GM12878 (cell line): ENCODE measurements around the gene MARCHF2. TPM values are rescaled to one million over a fixed set of nuclear protein-coding genes. Genes with fewer than 3 reads are reported as not detected.

Experiments
- ATAC-seq: fragments of 200-7000 bp; cut with Tn5 transposase; 3 replicates; pipeline ENCODE4 v1.9.1; 2020; ENCODE audit warnings: mild to moderate bottlenecking, moderate library complexity
- BruUV-seq: library from RNA; stranded (reverse); fragments of 400-500 nt; replicated peaks from 2 replicates; lab custom pipeline; 2021; lab: Mats Ljungman, UMichigan
- CTCF ChIA-PET: fragments of 300-600 bp; sonication (Branson Sonifier 250); formaldehyde crosslinking; extraction: SDS; loops from one replicate; lab custom pipeline; 2021; ENCODE audit warnings: inconsistent platforms; lab: Yijun Ruan, JAX
- POLR2A ChIA-PET: fragments of 350-600 bp; formaldehyde crosslinking; extraction: SDS; loops from one replicate; lab custom pipeline; 2021; ENCODE audit warnings: inconsistent platforms; lab: Charles Lee
- RAD21 ChIA-PET: fragments of 300-600 bp; sonication (Branson Sonifier 250); formaldehyde crosslinking; loops from one replicate; lab custom pipeline; 2023; ENCODE audit warnings: antibody characterized with exemption; ENCODE audit not compliant: unreplicated experiment; lab: Charles Lee
- SMC1A ChIA-PET: fragments of 300-600 bp; sonication (Branson Sonifier 250); formaldehyde crosslinking; loops from one replicate; lab custom pipeline; 2023; ENCODE audit not compliant: unreplicated experiment, uncharacterized antibody; lab: Charles Lee
- DNase-seq: peaks from one replicate; pipeline ENCODE4 v3.0.0-alpha.2; 2011; ENCODE audit warnings: low read depth, low spot score
- FAIRE-seq: peaks from 3 replicates; lab custom pipeline; 2011; peaks lifted over from hg19 to GRCh38; lab: Jason Lieb, UNC
- H2AFZ ChIP-seq: 2 replicates; pipeline ENCODE4 v1.6.0; 2011; ENCODE audit warnings: low read depth, low read length, control low read depth; ENCODE audit not compliant: control insufficient read depth
- H3K27ac ChIP-seq: 2 replicates; pipeline ENCODE4 v1.5.1; 2011; ENCODE audit warnings: control low read depth; ENCODE audit not compliant: control insufficient read depth, insufficient read depth
- H3K27me3 ChIP-seq, 2 experiments: replicated peaks in 1 of 2; 2 replicates each; pipeline versions ENCODE4 v1.6.0 to v1.6.1; 2011; ENCODE audit warnings: low read length in 1 of 2; ENCODE audit not compliant: control insufficient read depth in 2 of 2, insufficient read depth in 2 of 2
- H3K36me3 ChIP-seq, 2 experiments: 2 replicates each; pipeline ENCODE4 v1.5.1; 2011; ENCODE audit warnings: low read length in 1 of 2; ENCODE audit not compliant: control insufficient read depth in 2 of 2, insufficient read depth in 2 of 2
- H3K4me1 ChIP-seq: 2 replicates; pipeline ENCODE4 v1.6.1; 2011; ENCODE audit warnings: mild to moderate bottlenecking, low read length, moderate library complexity, mixed read lengths; ENCODE audit not compliant: control insufficient read depth, insufficient read depth
- H3K4me2 ChIP-seq: 2 replicates; pipeline ENCODE4 v1.6.0; 2011; ENCODE audit warnings: control low read depth; ENCODE audit not compliant: control insufficient read depth, insufficient read depth
- H3K4me3 ChIP-seq: fragments of 200-600 bp; sonication (generic); 2 replicates; pipeline ENCODE4 v1.5.1; 2016
- H3K79me2 ChIP-seq: 2 replicates; pipeline ENCODE4 v1.6.0; 2011; ENCODE audit warnings: low read length; ENCODE audit not compliant: control insufficient read depth, insufficient read depth
- H3K9ac ChIP-seq: 2 replicates; pipeline ENCODE4 v1.8.0; 2011; ENCODE audit warnings: low read length, control low read depth, mixed read lengths; ENCODE audit not compliant: control insufficient read depth, insufficient read depth
- H3K9me3 ChIP-seq: replicated peaks from 3 replicates; pipeline ENCODE4 v1.5.1; 2011; ENCODE audit warnings: mild to moderate bottlenecking, low read length; ENCODE audit not compliant: control insufficient read depth, insufficient read depth
- H4K20me1 ChIP-seq: 2 replicates; pipeline ENCODE4 v1.6.0; 2011; ENCODE audit not compliant: control insufficient read depth, insufficient read depth
- MEF2B ChIP-seq: fragments of 450-650 bp; IDR thresholded peaks from 2 replicates; pipeline ENCODE4 v1.6.1; 2018; ENCODE audit warnings: mild to moderate bottlenecking, moderate library complexity; ENCODE audit not compliant: partially characterized antibody, poor library complexity, severe bottlenecking
- POLR2AphosphoS5 ChIP-seq: IDR thresholded peaks from 2 replicates; pipeline ENCODE4 v1.6.1; 2011; ENCODE audit warnings: mild to moderate bottlenecking, low read length, inconsistent platforms
- RUNX3 ChIP-seq: IDR thresholded peaks from 2 replicates; pipeline ENCODE4 v1.6.1; 2012; ENCODE audit warnings: low read length, inconsistent platforms
- WGBS: methylation state at CpG from one replicate; pipeline ENCODE4 v1.1.6; 2016; ENCODE audit warnings: low lambda C conversion rate; ENCODE audit not compliant: insufficient replicate concordance, insufficient coverage; ENCODE audit errors: missing lambda C conversion rate; 5-methylcytosine and 5-hydroxymethylcytosine counted together
- in situ Hi-C: fragments of 300-500 bp; cut with MboI; formaldehyde crosslinking; loops from 9 replicates; pipeline ENCODE4 v1.14.3; 2018; ENCODE audit warnings: mixed read lengths
- intact Hi-C: fragments of 100-400 bp; cut with micrococcal nuclease; formaldehyde crosslinking; loops from one replicate; pipeline ENCODE4 v1.14.2; 2022; ENCODE audit not compliant: unreplicated experiment
- polyA plus RNA-seq, 11 experiments: library from polyadenylated mRNA; depleted of rRNA in 4 of 11; unstranded in 6 of 11; stranded (reverse) in 5 of 11; fragments of >200 nt; fragmentation: Nextera tagmentation in 4 of 11; fragmentation: Illumina TruSeq in 1 of 11; extraction: Ambion mirVana in 4 of 11; extraction: Trizol in 1 of 11; gene quantifications; 1 replicate in 1 of 11; 2 replicates in 10 of 11; pipeline versions ENCODE4 v1.2.1 to v1.2.3, GENCODE V29; 2011 to 2016; ENCODE audit warnings: inconsistent platforms in 2 of 11, missing spikeins in 2 of 11, low read depth in 1 of 11
- total RNA-seq, 4 experiments: library from RNA; depleted of rRNA in 3 of 4; stranded (reverse); fragments of >200 nt in 3 of 4; fragmentation: Illumina TruSeq in 1 of 4; extraction: Trizol in 1 of 4; gene quantifications; 2 replicates each; pipeline versions ENCODE4 v1.2.1 to v1.2.3, GENCODE V29; 2013 to 2021
- TF ChIP-seq, protein P1 (sequence below): fragments of 450-650 bp; formaldehyde crosslinking; IDR thresholded peaks from 2 replicates; pipeline ENCODE4 v1.5.0; 2022; ENCODE audit warnings: mild to moderate bottlenecking, missing genetic modification characterization

Gene MARCHF2
- total and polyA plus RNA-seq, 10 of the 15 experiments (the other 5 are each of a cell fraction or from before 2014, with no cell fraction given), result 1.6 to 30.3 (median 10.8) TPM

DNA sequence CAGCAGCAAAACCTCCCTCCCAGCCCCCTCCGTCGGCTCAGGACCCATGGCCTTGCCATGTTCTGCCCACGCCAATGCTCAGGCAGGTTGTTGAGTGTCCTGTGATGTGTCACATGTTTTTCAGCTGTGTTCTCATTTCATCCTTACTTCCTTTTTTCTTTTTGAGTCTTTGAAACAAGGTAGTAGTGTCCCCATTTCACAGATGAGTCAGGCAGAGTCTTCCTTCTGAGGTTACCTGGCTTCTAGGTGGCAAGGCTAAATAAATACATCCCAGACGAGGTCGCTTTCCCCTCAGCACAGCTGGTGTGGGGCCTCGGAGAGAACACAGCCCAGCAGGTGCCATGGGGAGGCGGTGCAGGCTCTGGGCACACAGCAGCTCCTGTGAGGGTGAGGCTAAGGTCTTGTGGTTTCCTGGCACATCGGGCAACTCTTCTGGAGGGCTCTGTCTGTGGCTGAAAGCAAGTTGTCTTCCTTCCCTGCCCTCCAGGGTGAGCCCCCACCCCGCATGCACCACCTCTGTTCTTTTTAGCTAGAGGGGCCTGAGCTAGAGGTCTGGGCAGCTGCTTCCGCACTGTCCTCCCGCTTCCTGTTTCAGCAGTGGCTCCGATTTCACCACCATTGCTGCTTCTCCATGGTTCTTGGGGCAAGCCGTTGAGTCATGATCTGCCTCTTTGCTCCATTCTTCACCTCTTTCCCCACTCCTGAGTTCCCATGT lies 74.2 kb downstream of the MARCHF2 start:
- Histone ChIP-seq H3K4me1 (peaks cover 7% of the 10 kb centered on the region), H3K9me3 (no peaks in the 10 kb centered on the region), H3K27ac (0 out of 2 replicates have a peak overlapping the region, but pooled peaks have one; percentile 10), H3K4me3 (no peak overlapping the region), H3K36me3 (peaks cover 38 to 51% of the 10 kb centered on the region in 2 experiments), H3K9ac (no peak overlapping the region), H3K27me3 (no peaks in the 10 kb centered on the region), H4K20me1 (no peaks in the 10 kb centered on the region; the same call in 1 of the 2 replicates), H2AFZ (no peak overlapping the region), H3K4me2 (no peak overlapping the region)
- no peak for FAIRE-seq
- WGBS, result 41% methylated on average over 13 of the region's 13 CpGs
- no TSS peak for BruUV-seq
- ATAC-seq, result no peak; the same call in 2 of the 3 replicates
- no peak for DNase-seq
- SMC1A ChIA-PET, result interaction anchor here (0.8 kb wide), 1 partner anchor 74 kb away, joined by 3 read pairs; the partner anchor contains the start of gene MARCHF2
- RAD21 ChIA-PET, result no interaction called here
- in situ Hi-C loops (no loop called here), intact Hi-C loops (no loop called here)
- CTCF ChIA-PET, result interaction anchor here (0.8 kb wide), 1 partner anchor 9 kb away, joined by 3 read pairs; no protein-coding TSS in a partner anchor
- POLR2A ChIA-PET, result interaction anchor here (1.5 kb wide), 1 partner anchor 19 kb away, joined by 3 read pairs; no protein-coding TSS in a partner anchor
- 0 out of 2 replicates have a peak, but pooled peaks have one; percentile 14 for TF ChIP-seq POLR2AphosphoS5
- TF ChIP-seq, protein P1, sequence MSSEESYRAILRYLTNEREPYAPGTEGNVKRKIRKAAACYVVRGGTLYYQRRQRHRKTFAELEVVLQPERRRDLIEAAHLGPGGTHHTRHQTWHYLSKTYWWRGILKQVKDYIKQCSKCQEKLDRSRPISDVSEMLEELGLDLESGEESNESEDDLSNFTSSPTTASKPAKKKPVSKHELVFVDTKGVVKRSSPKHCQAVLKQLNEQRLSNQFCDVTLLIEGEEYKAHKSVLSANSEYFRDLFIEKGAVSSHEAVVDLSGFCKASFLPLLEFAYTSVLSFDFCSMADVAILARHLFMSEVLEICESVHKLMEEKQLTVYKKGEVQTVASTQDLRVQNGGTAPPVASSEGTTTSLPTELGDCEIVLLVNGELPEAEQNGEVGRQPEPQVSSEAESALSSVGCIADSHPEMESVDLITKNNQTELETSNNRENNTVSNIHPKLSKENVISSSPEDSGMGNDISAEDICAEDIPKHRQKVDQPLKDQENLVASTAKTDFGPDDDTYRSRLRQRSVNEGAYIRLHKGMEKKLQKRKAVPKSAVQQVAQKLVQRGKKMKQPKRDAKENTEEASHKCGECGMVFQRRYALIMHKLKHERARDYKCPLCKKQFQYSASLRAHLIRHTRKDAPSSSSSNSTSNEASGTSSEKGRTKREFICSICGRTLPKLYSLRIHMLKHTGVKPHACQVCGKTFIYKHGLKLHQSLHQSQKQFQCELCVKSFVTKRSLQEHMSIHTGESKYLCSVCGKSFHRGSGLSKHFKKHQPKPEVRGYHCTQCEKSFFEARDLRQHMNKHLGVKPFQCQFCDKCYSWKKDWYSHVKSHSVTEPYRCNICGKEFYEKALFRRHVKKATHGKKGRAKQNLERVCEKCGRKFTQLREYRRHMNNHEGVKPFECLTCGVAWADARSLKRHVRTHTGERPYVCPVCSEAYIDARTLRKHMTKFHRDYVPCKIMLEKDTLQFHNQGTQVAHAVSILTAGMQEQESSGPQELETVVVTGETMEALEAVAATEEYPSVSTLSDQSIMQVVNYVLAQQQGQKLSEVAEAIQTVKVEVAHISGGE, result no peak
- no peak for TF ChIP-seq MEF2B
- peak; percentile 34; the same call in 1 of the 2 replicates for TF ChIP-seq RUNX3
- TF ChIP-seq, all 136 proteins: peak for 2
- H3K79me2 ChIP-seq, result peaks cover under 1% of the 10 kb centered on the region
